DOHH2 (cell line): ENCODE results near the gene TANGO2.

Experiments used
- CTCF ChIP-seq: fragments of 200-600 bp; sonication (generic); IDR thresholded peaks from one replicate; pipeline ENCODE4 v1.5.1; 2014; ENCODE audit warnings: antibody characterized with exemption, mild to moderate bottlenecking, low read depth, low read length; ENCODE audit not compliant: poor library complexity, severe bottlenecking
- EZH2phosphoT487 ChIP-seq: fragments of 200-600 bp; sonication (generic); IDR thresholded peaks from 2 replicates; pipeline ENCODE4 v1.6.1; 2017; ENCODE audit warnings: borderline replicate concordance, mild to moderate bottlenecking, antibody characterized with exemption, low read length, moderate library complexity, mixed read lengths

DNA sequence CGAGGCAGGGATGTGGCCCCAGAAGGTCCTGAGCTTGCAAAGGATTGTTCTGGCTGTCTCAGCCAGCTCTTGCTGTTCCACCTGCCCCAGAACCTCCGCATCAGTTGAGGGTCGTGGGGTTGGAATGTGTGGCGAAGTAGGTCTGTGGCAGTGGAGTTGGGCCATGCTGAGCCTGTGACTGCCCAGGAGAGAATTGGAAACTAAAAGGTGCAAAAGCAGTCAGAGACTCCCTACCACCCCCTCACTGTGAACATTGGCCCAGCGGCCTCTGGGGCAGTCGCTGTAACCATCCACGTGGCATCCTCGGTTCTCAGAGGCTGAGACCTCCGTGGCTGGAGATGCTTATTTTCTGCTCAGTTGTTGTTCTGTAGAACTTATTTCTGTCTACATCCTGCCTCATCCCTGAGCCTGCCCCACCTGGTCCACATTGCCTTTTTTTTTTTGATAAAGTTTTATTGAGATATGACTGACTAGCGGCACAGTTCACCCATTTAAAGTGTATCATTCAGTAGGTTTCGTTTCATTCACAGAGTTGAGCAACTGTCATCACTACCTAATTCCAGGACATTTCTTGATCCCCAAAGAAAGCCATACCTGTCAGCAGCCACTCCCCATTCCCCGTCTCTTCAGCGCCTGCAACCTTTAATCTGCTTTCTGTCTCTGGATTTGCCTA, 36.8 kb downstream of the TANGO2 start:
- TF ChIP-seq CTCF (no peak), EZH2phosphoT487 (no peak)
